Ramos (cell line): ENCODE measurements around the gene NECTIN3.

Experiments
- in situ Hi-C: fragments of 300-500 bp; cut with MboI; formaldehyde crosslinking; loops from one replicate; pipeline ENCODE4 v1.14.3; 2022; ENCODE audit warnings: low sequenced_read_pairs; ENCODE audit not compliant: unreplicated experiment

Gene NECTIN3

GRCh38 chr3:111071257-111072030 lies at the start of gene NECTIN3:
NECTIN3 (plus strand) TSS chr3:111071816; CDS start chr3:111072018, 202 bp downstream.
- in situ Hi-C loops, result no loop called here

- in situ Hi-C loops, result no loop called here
Measured at GRCh38 chr3:111027868-111028267, 43.7 kb upstream of the NECTIN3 start.

- in situ Hi-C loops, result no loop called here
Measured at GRCh38 chr3:111031538-111031937, 40.1 kb upstream of the NECTIN3 start.

- in situ Hi-C loops, result no loop called here
Measured at GRCh38 chr3:111032677-111033076, 38.9 kb upstream of the NECTIN3 start.

GRCh38 chr3:111033470-111034050 lies 38.1 kb upstream of the NECTIN3 start:
- in situ Hi-C loops, result no loop called here

- in situ Hi-C loops, result no loop called here
Measured at GRCh38 chr3:111035316-111035715, 36.3 kb upstream of the NECTIN3 start.

- in situ Hi-C loops, result no loop called here
Measured at GRCh38 chr3:111035902-111036301, 35.7 kb upstream of the NECTIN3 start.

GRCh38 chr3:111040959-111041358 lies 30.7 kb upstream of the NECTIN3 start:
- in situ Hi-C loops, result no loop called here

- in situ Hi-C loops, result no loop called here
Measured at GRCh38 chr3:111045564-111045963, 26.1 kb upstream of the NECTIN3 start.

- in situ Hi-C loops, result no loop called here
Measured at GRCh38 chr3:111047042-111047441, 24.6 kb upstream of the NECTIN3 start.

- in situ Hi-C loops, result no loop called here
Measured at GRCh38 chr3:111047812-111048435, 23.7 kb upstream of the NECTIN3 start.

GRCh38 chr3:111051354-111051753 lies 20.3 kb upstream of the NECTIN3 start:
- in situ Hi-C loops, result no loop called here

GRCh38 chr3:111068574-111068973 lies 3.0 kb upstream of the NECTIN3 start:
- in situ Hi-C loops, result no loop called here

GRCh38 chr3:111069974-111070771 lies 1.4 kb upstream of the NECTIN3 start:
- in situ Hi-C loops, result no loop called here

GRCh38 chr3:111070772-111071256 lies 802 bp upstream of the NECTIN3 start:
- in situ Hi-C loops, result no loop called here

GRCh38 chr3:111072031-111072921 lies 660 bp downstream of the NECTIN3 start:
- in situ Hi-C loops, result no loop called here

- in situ Hi-C loops, result no loop called here
Measured at GRCh38 chr3:111073218-111073617, 1.6 kb downstream of the NECTIN3 start.

- in situ Hi-C loops, result no loop called here
Measured at GRCh38 chr3:111076732-111077131, 5.1 kb downstream of the NECTIN3 start.

GRCh38 chr3:111077369-111077768 lies 5.8 kb downstream of the NECTIN3 start:
- in situ Hi-C loops, result no loop called here

GRCh38 chr3:111080413-111080812 lies 8.8 kb downstream of the NECTIN3 start:
- in situ Hi-C loops, result no loop called here
